GM18520 (cell line): ENCODE results near the gene IKZF2.

Experiments
- ATAC-seq: cut with Tn5 transposase; IDR thresholded peaks from one replicate; pipeline ENCODE4 v1.9.1; 2021; ENCODE audit not compliant: unreplicated experiment

Gene IKZF2

GRCh38 chr2:213004197-213004821, 147.1 kb downstream of the IKZF2 start:
- ATAC-seq: no peak

GRCh38 chr2:213002383-213002782, 149.0 kb downstream of the IKZF2 start:
- ATAC-seq: no peak

GRCh38 chr2:213001297-213001910, 150.0 kb downstream of the IKZF2 start:
- ATAC-seq: no peak

- no peak for ATAC-seq
These were observed 152.6 kb downstream of the IKZF2 start for GRCh38 chr2:212998626-212999359.

GRCh38 chr2:212997526-212998020, 153.8 kb downstream of the IKZF2 start:
- no peak for ATAC-seq

- no peak for ATAC-seq
These were observed 155.5 kb downstream of the IKZF2 start for GRCh38 chr2:212995920-212996319.

- no peak for ATAC-seq
These were observed 156.4 kb downstream of the IKZF2 start for GRCh38 chr2:212994976-212995375.

- ATAC-seq: peak; percentile 73
These were observed 160.3 kb downstream of the IKZF2 start for GRCh38 chr2:212991120-212991519.

GRCh38 chr2:212990697-212991096, 160.7 kb downstream of the IKZF2 start:
- ATAC-seq: peak; percentile 71

GRCh38 chr2:212987492-212987891, 163.9 kb downstream of the IKZF2 start:
- no peak for ATAC-seq

GRCh38 chr2:212984129-212984528, 167.3 kb downstream of the IKZF2 start:
- ATAC-seq: no peak

- no peak for ATAC-seq
These were observed 171.6 kb downstream of the IKZF2 start for GRCh38 chr2:212979799-212980198.

GRCh38 chr2:212979046-212979612, 172.3 kb downstream of the IKZF2 start:
- no peak for ATAC-seq

- ATAC-seq: no peak
These were observed 174.3 kb downstream of the IKZF2 start for GRCh38 chr2:212977152-212977551.

GRCh38 chr2:212975333-212975732, 176.1 kb downstream of the IKZF2 start:
- ATAC-seq: no peak

- no peak for ATAC-seq
These were observed 176.7 kb downstream of the IKZF2 start for GRCh38 chr2:212974692-212975091.

GRCh38 chr2:212973347-212973746, 178.1 kb downstream of the IKZF2 start:
- ATAC-seq: no peak

GRCh38 chr2:212970132-212970531, 181.3 kb downstream of the IKZF2 start:
- no peak for ATAC-seq

- ATAC-seq: peak; percentile 71
These were observed 182.9 kb downstream of the IKZF2 start for GRCh38 chr2:212968284-212969081.

- ATAC-seq: no peak
These were observed 184.5 kb downstream of the IKZF2 start for GRCh38 chr2:212966884-212967283.

- ATAC-seq: no peak
These were observed 188.7 kb downstream of the IKZF2 start for GRCh38 chr2:212962691-212963090.
